Stimulated activated CD4-positive, alpha-beta T cell treated with anti-CD3 and anti-CD28 coated beads, TNF-alpha, amount 100 ng/mL, for 48 hours (primary cell): ENCODE results near the gene SLC6A6.
A peak's percentile ranks its signal among the peaks of the same experiment; 100 is the strongest.

ENCODE experiments used
- DNase-seq, 3 donors: peaks; one replicate each; pipeline ENCODE4 v3.0.0-alpha.2; 2020; ENCODE audit warnings: low read depth in 3 of 3

Gene SLC6A6

DNA sequence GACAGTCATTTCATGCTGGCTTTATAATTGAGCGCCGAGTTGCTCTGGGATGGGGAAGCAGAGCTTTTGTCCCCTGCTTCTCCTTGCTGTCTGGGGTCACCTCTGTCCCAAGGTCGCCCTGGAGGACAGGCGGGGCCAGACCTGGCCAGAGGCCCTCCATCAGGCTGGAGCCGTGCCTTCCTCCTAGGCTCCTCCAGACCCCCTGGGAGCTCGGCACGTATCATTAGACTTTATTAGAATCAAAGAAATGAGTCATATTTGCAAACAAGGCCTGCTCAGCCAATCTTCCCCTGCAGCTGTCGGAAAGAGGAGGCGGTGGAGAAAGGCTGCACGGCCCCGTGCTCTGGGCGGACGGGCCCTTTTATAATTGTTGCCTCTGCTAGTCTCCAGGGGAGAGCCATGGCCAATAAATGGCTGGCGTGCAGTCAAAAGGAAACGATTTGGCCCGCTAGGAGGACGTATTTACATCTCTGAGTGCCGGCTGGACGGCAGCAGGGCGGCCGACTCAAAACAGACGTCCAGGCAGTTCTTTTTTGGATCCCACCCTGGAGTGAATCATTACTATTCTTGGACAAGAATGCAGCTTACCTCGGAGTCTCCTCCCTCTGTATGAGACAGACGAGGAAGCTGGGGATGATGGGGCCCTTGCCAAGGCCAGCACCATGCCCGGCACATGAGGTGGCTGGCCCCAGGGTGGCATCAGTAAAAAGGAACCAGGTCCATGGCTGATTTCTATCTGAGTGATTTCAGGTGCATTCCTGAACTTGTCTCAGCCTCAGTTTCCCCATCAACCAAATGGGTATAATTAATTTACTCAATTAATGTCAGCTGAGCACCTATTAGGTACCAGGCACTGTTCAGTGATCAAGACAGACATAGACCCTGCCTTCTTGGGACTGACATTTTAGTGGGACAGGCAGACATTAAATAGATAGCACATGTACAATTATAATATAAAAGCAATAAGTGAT lies 50.6 kb downstream of the SLC6A6 start:
- no peak for DNase-seq

DNA sequence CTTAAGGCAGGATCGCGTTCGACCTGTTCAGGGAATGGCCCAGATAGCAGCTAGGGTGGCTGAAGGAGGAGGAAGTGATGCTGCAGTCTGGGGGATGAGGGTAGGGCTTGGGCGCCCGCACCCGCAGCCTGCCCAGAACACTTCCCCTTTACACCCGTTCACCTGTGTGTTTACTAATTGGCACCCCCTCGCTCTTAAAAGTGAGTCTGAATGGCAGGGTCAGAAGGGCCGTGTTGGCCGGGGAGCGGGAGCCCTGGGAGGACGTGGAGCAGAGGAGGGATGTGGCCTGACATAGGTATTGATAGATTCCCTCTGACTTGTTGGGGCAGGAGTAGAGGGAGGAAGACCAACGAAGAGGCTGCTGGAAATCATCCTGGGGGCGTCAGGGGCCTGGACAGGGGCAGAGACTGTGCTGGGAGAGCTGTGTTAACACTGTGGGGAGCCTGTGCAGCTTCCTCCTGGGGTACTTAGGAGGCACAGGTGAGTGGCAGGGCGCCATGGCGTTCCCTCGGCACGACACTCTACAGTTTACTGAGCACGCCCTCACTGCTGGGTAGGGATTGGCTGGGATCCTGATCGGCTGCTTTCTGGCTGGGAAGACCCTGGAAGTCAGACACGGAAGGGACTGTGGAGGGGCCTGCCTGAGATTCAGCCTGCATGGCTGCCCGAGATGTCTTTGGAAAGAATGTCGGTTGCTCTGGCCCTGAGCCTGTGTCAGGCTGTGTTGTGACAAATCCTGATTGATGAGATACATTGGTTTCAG lies 51.7 kb downstream of the SLC6A6 start:
- no peak for DNase-seq

DNA sequence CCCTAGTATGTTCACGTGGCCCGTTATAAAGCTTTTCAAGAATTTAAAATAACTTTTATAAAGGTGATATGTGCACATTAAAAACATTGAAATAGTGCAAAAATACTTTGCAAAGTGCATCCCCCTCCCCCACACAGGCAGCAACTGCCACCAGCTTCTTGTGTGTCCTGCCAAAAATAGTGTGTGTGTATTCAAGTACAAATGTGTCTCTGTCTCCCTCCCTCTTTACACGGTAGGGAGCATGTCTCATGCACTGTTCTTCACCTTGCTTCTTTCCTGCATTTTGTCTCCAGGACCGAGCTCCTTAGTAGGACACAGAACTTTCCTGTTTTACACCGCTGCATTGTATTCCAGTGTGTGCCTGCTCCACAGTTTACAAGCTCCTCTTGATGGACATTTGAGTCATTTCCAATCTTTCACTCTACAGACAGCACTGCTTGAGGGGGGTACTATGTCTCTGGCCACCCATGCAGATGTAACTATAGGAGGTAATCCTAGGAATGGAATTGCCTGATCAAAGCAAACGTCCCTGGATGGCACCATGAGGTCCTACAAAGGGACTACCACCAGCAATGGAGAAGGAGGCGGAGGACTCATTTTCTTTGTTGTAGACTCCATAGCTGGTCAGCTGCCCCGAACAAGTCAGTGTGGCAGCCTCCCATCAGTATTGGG lies 52.4 kb downstream of the SLC6A6 start:
- no peak for DNase-seq

DNA sequence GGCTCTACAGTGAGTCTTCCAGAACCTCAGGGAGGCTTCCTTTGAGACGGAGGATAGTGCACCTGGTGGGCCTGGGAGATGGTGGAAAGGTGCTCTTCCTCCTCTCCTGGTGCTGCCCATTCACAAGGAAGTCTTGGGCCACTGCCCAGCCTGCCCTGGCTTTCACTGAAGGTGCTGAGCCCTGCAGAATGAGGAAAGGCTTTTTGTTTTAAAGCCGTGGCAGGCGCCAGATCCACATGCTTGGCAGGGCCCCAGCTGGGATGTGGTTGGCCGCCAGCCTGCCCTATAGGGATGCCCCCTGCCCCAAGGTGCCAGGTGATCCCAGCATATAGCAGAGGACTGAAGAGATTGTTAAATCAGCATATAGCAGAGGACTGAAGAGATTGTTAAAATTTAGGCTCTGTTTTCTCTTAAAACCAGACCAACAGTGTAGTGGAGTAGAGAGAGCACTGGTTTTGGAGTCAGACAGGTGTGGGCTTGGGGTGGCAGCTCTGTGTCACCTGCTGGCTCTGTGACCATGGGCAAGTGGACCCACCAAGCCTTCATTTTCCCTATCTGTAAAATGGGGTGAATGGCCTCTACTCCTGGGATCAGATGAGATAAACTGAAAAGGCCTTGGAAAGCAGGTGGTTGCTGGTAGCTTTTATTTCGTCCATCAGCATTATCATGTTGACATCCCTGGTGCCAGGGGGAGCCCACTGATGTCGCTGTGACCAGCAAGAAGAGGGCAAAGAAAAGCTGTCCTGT lies 53.3 kb downstream of the SLC6A6 start:
- DNase-seq: no peak

DNA sequence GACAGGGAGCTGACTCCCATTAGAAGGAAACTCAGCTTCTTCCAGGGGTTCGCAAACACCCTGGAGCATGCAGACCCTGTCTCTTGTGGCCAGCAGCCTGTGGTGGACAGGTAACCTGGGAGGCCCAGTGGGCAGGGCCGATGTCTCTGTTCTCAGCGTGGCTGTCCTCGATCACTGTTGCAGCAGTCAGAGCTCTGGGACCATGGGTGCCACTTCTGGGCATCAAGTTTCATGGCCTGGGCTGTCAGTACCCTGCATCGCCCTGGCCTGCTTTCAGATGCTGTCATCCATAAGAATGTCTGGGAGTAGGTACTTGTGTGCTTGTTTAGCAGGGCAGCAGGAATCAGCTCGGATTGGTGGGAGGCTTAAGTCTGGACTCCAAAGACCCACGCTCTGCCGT lies 54.4 kb downstream of the SLC6A6 start:
- no peak for DNase-seq

DNA sequence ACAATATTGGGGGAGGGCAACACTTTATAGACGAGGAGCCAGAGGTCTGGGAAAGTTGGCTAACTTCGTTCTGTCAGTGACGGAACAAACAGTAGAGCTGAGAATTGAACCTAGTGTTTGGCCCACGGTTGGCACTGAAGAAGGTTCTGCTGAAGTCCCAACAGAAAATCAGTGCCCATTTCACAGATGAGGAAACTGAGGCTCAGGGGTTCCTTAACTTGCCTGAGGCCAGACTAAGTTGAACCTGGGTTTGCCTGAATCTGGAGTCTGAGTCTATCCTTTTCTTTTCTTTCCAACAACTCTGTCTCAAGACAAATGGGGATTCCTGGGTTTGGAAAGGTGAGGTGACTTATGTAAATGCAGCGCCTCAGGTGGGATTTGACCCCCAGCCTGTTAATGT lies 55.1 kb downstream of the SLC6A6 start:
- no peak for DNase-seq

DNA sequence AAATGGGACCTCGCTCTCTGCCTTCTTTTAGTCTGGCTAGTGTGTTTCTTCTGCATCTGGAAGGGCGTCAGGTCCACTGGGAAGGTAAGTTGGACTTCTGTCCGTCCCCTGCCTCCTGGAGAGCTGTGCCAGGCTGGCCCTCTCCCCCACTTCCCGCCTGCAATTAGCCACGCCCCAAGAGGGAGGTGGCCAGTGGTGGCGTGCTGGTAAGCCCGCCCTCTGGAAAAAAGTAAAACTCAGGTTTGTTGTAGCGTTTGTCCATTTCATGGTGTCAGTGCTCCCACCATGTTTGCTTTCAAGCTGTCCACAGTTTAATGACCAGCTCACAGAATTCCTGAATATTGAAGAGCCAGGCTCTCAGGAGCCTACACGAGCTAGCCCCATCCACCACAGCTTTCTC lies 55.6 kb downstream of the SLC6A6 start:
- DNase-seq: no peak

DNA sequence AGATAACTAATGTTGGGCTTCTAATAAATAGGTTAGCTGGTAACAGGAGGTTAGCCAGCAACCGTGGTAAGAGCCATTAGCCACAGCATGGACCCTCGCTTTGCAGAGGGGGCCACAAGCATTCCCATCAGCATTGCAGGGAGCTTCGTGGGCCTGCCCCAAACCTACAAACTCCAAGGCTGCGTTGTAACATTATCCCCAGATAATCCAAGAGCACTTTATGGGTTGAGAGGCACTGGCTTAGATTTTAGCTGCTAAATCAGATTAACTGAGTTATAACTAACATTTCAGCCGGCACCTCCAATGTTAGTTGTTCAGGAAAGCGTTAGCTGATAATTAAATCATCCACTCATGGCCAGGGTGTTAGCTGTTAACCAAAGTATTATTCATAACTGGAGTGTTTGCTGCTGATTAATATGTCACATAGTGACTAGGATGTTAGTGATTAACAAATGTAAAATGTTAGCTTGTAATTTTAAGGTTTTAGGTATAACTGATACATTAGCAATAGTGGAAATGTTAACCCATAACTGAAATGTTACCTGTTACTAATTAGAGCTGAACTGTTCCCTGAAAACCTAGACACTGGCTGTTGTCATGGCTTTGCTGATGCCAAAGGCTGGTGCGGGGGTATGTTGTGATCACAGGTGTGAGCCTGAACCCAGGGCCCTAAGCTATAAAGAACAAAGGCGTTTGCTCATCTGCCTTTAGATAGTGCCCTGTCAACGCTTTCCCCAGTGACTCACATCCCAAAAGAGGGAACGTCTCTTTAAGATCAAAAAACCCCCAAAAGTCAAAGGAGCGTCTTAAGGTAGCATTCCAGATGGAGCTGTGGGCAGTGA lies 56.2 kb downstream of the SLC6A6 start:
- DNase-seq: no peak

DNA sequence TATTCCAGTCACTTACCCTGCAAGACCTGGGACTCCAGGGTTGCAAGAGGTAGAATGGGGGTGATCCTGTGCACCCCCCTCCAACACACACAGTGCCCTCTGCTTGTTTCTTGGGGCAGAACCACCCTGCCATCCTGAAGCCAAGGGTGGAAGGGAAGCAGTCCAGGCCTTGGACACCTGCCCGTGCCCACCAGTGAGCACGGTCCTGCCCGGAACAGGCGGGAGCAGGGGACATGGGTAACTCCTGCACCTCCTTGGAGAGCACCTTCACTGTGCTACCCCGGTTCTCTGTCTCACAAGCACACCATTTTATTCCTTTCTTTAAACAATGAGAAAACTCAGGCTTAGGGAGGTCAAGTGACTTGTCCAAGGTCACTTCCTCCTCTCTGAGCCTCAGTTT lies 57.0 kb downstream of the SLC6A6 start:
- no peak for DNase-seq

DNA sequence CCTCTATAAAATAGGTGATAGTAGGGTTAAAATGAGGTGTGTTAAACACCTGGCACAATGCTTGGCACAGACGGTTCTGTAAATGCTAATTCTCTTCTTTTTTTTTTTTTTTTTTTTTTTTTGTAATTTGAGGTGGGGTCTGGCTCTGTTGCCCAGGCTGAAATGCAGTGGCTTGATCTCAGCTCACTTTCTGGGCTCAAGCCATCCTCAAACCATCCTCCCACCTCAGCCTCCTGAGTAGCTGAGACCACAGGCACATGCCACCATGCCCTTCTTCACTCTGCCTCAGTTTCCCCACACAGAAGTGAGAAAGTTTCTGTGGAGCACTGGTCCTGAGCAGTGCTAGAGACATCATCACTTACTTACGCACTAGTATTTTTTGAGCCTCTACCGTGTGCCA lies 57.4 kb downstream of the SLC6A6 start:
- no peak for DNase-seq

DNA sequence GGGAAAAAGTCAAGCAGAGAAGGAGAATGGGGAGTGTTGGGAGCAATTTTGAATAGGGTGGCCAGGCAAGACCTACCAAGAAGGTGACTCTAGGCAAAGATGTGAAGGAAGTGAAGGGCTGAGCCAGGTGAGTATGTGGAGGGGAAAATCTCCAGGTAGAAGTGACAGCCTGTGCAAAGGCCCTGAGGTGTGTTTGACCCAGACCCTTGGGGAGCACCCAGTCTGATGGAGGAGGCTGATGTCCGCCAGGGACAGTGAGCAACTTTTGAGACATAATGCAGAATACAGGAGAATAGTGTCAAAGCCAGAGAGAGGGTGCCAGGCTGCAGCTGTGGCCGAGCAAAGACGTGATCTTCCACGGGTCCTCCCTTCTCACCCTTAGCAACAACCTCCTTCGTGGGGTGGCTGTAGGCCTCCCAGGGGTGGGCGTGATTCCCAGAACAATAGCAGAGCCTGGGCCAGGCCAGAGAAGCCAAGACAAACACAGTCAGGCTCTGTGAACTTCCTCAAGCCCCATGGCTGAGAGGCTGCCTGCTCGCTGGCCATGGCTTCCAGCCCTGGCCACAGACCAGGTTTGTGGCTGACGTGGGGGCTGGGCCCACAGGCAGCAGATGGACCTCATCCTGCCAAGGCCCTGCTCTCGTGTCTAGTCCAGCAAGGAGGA lies 58.1 kb downstream of the SLC6A6 start:
- DNase-seq: no peak

DNA sequence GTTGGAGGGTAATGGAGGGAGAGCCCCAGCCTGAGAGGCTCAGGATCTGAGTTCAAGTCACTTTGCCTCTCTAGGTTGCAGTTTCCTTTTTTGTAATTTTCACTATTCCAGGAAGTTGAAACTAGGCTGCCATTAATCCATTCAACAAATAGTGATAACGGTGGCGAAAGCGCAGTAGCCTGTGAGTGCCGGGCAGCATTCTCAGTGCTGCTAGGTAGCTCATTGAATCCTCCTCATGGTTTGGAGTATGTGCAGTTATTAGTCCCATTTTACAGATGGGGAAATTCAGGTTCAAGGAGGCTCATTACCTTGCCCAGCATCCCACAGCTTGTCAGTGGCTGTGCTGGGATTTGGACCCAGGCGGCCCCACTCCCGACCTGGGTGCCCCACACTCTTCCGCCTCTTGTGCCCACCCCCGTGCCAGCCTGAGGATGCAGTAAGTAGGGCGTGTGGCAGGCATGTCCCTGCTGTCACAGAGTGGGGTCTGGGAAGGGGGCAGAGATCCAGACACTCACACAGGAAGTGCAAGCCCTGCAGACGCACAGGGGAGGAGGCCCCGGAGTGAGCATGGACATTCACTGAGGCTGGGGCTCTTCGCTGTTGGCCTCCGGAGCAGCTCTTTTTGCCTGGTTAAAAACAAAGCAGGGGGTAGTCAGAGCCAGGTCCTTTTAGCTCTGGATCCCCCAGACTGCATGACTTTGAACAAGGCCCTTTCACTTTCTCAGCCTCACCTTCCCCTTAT lies 58.8 kb downstream of the SLC6A6 start:
- DNase-seq: no peak

DNA sequence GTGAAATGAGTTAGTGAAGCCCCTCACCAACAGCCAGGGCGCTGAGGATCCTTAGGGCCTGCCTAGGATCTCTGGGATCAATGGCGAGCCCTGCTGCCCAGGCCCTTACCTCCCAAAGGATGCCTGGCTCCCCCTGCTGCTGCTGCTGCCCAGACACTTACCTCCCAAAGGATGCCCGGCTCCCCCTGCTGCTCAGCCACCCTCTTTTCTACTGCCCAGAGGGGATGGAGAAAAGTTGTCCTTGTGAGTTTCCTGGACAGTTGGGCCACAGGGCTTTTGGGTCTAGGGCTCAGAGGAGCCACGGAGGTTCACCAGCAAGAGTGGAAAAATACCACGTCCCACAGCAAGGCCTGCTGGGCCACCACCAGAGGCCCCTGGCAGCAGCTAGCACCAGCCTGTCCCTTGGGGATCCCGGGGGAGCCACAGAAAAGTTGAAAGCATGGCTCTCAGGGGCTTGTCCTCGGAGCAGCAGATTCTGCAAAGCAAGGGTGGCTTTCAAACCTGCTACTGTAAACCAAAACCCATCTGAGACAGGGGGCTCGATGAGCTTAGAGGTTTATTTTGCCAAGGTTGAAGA lies 59.4 kb downstream of the SLC6A6 start:
- no peak for DNase-seq

DNA sequence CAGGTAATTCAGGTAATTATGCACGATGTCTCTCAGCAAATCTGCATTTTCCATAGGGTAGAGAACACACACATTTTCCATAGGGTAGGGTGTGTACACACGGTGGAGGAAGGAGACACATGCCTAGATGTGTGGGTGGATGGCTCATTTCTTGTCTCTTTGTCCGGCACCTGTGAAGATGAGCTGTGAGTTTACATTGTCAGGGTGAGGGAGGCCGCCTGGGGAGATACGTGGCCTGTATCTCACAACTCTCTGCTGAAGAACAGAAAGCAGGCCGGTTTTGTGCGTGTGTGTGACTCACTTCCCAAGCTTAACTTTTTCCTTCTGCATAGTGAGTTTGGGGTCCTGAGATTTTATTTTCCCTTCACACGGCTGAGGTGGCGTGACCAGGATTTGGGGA lies 60.3 kb downstream of the SLC6A6 start:
- DNase-seq: peak in 2 of 3 donors; percentile 8 to 52

DNA sequence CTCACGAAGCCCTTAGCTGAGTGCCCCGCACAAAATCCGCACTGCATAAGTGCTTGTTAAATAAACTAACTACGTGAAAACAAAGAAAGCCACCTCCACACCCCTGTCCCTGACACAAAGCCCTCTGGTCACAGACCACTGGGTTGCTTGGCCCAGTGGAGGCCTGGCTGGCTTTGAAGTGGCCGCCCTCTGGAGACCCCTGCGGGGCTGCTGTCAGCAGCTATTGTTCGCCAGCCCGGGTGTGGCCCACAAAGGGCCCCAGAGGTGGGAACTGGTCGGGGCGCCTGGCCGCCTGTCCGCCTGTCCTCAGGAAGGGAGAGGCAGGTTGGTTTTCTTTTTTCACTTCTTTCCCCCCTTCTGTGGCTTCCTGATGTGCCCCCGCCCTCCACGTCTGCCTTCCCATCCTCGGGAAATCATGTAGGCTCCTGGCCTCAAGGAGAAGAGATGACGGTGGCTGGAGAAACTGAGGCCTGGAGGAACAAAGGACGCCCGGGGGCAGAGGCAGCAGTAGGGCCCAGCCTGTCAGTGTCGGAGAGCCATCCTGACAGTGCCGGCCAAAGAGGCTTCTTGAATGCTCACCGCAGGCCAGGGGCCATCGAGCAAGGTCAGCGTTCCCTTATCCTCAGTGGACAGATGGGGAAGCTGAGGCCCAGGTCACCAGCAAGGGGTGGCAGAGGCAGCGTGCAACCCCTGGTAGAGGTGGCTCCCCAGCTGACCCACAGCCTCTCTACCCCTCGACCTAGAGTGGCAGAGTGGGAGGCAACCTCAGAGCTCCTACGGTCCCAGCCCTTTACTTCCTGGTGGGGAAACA lies 61.1 kb downstream of the SLC6A6 start:
- DNase-seq: no peak

DNA sequence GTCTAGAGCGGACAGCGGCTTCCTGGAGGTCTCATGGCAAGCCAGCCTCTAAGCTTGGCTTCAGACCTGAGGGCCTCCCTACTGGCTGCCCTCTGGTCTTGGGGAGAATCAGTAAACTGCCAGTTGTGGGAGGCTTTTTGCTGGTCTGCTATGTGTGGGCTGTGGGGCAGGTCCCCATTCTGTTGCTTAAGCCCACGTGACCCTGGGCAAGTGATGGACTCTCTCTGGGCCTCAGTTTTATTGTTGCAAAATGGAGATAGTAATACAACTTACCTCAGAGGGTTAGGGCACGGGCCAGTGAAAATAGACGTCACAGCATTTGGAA lies 61.7 kb downstream of the SLC6A6 start:
- DNase-seq: no peak

DNA sequence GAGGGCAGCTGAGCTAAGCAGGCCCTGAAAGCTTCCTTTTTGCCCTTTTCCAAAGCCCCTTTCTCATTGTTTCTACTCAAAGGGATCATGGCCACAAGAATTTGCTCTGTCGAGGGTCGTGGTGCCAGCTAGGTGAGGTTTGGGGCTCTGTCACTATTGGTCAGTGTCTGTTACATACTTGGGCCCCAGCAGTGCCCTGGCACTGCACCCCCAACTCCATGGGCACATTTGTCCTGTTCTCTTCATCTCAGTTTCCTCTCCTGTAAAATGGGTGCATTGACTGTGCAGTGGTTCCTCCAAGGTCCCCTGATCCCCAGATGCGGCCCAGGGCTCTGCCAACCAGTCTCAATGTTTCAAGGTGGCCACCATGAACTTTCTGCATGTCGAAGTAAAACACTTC lies 62.1 kb downstream of the SLC6A6 start:
- DNase-seq: no peak

DNA sequence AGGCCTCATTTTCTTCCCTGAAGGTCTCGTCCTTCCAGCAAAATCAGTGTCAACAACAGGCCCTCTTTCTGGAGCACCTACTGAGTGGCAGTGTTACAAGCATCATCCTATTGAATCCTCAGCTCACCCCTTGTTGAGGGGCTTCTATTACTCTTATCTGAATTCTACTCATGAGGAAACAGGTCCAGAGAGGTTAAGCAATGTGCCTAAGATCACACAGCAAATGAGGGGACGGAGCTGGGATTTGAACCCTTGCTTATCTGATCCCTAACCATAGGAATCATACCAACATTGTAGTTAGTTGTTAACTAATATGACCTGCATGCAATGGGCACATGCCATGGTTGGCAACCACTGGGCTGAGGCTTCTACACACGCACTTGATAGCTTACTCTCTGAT lies 63.0 kb downstream of the SLC6A6 start:
- DNase-seq: no peak
